H54 (cell line): Measurements from ENCODE around the gene ZSWIM3.
"Not testable (repeated sequence)": the region's sequence is repeated elsewhere in the genome, so short reads cannot be mapped to it uniquely, and the experiment has no call there.

Experiments
- DNase-seq: peaks from one replicate; pipeline ENCODE4 v3.0.0; 2011; ENCODE audit warnings: low spot score, mixed read lengths; ENCODE audit not compliant: insufficient read length
- FAIRE-seq: peaks from 3 replicates; lab custom pipeline; 2011; peaks lifted over from hg19 to GRCh38; lab: Jason Lieb, UNC
- POLR2A ChIP-seq: IDR thresholded peaks from 2 replicates; pipeline ENCODE4 v1.6.1; 2011; ENCODE audit warnings: low read depth, mild to moderate bottlenecking, low read length

The ZSWIM3 gene

GRCh38 chr20:45894797-45895196 is 37.4 kb downstream of the ZSWIM3 start:
- DNase-seq (no peak), FAIRE-seq (no peak)
- TF ChIP-seq POLR2A: no peak

GRCh38 chr20:45896641-45897161 is 39.3 kb downstream of the ZSWIM3 start:
- FAIRE-seq: no peak
- TF ChIP-seq POLR2A: no peak
- no peak for DNase-seq

GRCh38 chr20:45897289-45897688 is 39.9 kb downstream of the ZSWIM3 start:
- TF ChIP-seq POLR2A: no peak
- DNase-seq (no peak), FAIRE-seq (no peak)

- FAIRE-seq (no peak), DNase-seq (no peak)
- no peak for TF ChIP-seq POLR2A
These were observed 40.3 kb downstream of the ZSWIM3 start for GRCh38 chr20:45897692-45898091.

- no peak for DNase-seq
These were observed 40.9 kb downstream of the ZSWIM3 start for GRCh38 chr20:45898285-45898684.

GRCh38 chr20:45899046-45899835 is 41.8 kb downstream of the ZSWIM3 start:
- TF ChIP-seq POLR2A: no peak
- DNase-seq (no peak), FAIRE-seq (no peak)

More at GRCh38 chr20:45898285-45898684, 40.9 kb downstream of the ZSWIM3 start:
- no peak for FAIRE-seq
- TF ChIP-seq POLR2A: no peak

- FAIRE-seq, DNase-seq: not testable (repeated sequence)
These were observed 43.9 kb downstream of the ZSWIM3 start for GRCh38 chr20:45901332-45901731.

GRCh38 chr20:45902199-45902701 is 44.8 kb downstream of the ZSWIM3 start:
- DNase-seq (no peak), FAIRE-seq (no peak)
- TF ChIP-seq POLR2A: no peak

GRCh38 chr20:45904583-45905504 is 47.4 kb downstream of the ZSWIM3 start:
- no peak for FAIRE-seq
- no peak for DNase-seq
- no peak for TF ChIP-seq POLR2A

- DNase-seq (peak; percentile 77), FAIRE-seq (no peak)
- TF ChIP-seq POLR2A: no peak
These were observed 48.2 kb downstream of the ZSWIM3 start for GRCh38 chr20:45905505-45906079.

GRCh38 chr20:45907219-45907948 is 50.0 kb downstream of the ZSWIM3 start:
- no peak for FAIRE-seq
- no peak for TF ChIP-seq POLR2A
- DNase-seq: no peak

- no peak for TF ChIP-seq POLR2A
- DNase-seq: no peak
- FAIRE-seq: no peak
These were observed 50.7 kb downstream of the ZSWIM3 start for GRCh38 chr20:45908084-45908483.

- FAIRE-seq (no peak), DNase-seq (no peak)
- no peak for TF ChIP-seq POLR2A
These were observed 52.0 kb downstream of the ZSWIM3 start for GRCh38 chr20:45909336-45909808.
